ENCODE measurements around the gene MYO5C.

The MYO5C gene

DNA sequence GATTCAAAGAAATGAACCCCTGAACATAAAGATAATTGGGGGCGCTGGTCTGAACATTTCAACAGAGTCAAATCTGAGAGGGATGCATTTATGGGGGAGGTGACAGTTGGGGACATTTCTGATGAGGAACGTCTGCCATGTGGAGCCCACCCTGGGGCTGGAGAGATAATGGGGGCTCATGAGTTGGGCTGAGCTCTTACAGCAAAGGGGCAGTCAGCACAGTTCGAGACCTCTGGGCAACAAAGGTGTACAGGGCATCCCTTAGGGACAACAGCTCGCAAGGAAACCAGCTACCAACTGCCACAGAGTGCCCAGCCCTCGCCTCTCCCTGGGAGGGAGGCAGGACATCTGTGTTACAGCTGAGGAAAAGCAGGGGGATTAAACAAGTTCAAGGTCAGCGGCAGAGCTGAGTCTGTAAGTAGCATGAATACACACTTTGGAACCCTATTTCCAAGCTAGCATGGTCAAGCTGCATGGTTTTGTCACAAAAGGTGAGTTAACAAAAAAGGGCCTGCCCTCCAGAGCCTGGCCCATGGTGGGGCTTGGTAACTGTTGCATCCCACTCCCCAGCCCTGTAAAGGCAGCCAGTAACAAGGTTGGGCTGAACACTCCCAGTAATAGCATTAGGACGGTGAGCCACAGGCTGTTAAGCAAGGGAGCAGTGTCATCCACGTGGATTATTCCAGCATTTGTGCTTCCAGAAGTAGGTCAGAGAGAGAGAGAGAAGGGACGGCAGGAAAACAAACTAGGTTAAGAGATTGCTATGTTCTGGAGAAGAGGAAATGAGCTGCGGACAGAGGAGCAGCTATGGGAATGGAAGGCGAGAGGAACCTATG lies 108.7 kb downstream of the MYO5C start:
- no peak overlapping the region for H3K4me3 ChIP-seq (ENCODE audit: control insufficient read depth, low read depth, low read length)
- no peak for DNase-seq (ENCODE audit: low read depth)
- TF ChIP-seq, protein P1, sequence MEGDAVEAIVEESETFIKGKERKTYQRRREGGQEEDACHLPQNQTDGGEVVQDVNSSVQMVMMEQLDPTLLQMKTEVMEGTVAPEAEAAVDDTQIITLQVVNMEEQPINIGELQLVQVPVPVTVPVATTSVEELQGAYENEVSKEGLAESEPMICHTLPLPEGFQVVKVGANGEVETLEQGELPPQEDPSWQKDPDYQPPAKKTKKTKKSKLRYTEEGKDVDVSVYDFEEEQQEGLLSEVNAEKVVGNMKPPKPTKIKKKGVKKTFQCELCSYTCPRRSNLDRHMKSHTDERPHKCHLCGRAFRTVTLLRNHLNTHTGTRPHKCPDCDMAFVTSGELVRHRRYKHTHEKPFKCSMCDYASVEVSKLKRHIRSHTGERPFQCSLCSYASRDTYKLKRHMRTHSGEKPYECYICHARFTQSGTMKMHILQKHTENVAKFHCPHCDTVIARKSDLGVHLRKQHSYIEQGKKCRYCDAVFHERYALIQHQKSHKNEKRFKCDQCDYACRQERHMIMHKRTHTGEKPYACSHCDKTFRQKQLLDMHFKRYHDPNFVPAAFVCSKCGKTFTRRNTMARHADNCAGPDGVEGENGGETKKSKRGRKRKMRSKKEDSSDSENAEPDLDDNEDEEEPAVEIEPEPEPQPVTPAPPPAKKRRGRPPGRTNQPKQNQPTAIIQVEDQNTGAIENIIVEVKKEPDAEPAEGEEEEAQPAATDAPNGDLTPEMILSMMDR (IDR thresholded peaks at IDR 0.05; ENCODE audit: control insufficient read depth, insufficient read depth, low read depth, low read length, missing control alignments) = no peak

DNA sequence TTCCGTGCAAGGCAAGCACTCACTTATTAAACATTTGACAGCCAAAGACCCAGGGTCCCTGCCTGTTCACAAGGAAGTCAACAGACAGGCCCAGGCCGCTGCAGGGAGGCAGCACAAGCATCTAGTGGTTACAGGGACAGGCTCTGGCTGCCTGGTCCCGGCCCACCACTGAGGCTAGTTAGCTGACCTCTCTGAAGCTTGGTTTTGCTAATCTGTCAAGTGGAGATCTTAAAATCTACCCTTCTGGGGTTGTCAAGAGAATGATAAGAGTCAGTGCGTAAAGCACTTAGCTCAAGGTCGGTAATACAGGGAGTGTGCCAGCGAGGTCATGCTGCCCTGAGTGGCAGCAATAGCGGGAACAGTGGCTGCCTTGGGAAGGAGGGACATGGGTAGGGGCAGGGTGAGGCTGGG lies 110.4 kb downstream of the MYO5C start:
- DNase-seq (ENCODE audit: low read depth) = no peak

DNA sequence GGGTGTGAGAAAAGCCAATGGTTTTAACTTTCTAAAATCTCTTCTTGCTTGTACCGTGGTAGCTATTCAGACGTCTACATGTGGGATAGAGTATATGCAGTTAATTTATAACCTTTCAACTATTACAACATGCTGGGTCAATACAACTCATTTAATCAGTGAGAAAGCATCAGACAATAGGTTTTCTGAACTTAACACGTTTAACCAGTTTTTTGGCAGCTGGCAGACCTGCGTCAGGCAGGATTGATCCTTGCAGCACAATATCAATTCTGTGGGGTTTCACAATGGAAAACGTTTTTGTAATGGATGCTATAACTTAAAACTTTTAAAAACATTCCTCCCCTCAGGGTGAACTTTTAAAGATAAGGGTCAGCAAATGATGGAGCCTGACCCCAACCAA lies 110.9 kb downstream of the MYO5C start:
- TF ChIP-seq, protein P1 (IDR thresholded peaks at IDR 0.05; ENCODE audit: control insufficient read depth, insufficient read depth, low read depth, low read length, missing control alignments) = no peak
- DNase-seq (ENCODE audit: low read depth) = no peak
- H3K4me3 ChIP-seq (ENCODE audit: control insufficient read depth, low read depth, low read length) = no peak overlapping the region

More for the DNA sequence above, 110.4 kb downstream of the MYO5C start:
- no peak overlapping the region for H3K4me3 ChIP-seq (ENCODE audit: control insufficient read depth, low read depth, low read length)
- TF ChIP-seq, protein P1 (IDR thresholded peaks at IDR 0.05; ENCODE audit: control insufficient read depth, insufficient read depth, low read depth, low read length, missing control alignments) = no peak

DNA sequence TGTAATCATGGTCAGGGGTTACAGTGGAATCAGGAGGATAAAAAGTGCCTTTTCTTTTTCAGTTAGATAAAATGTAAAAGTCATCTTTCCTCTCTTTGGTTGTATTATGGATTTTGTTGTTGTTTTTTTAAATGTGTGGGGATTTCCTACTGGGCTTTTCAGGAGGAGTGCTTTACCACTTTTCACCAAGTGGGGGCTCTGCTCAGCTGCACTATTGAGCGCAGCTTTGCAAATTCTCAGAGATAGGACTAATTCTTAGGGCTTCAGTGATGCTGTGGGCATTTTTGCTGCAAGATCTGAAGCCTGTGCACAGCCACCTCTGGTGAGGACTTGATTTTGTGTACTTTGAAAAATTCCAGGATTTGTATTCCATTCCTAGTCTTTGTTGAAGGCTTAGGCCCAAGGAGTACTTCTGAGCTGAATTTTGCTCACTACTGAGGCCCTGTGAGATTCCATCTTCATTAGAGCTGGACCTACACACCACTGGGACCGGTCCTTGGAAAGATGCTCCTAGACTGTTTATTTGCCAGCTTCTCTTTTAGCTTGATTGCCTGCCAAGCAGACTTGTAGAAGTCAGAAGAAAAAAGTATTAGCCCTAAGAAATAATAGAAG lies 111.9 kb downstream of the MYO5C start:
- DNase-seq (ENCODE audit: low read depth) = no peak
- no peak overlapping the region for H3K4me3 ChIP-seq (ENCODE audit: control insufficient read depth, low read depth, low read length)
- TF ChIP-seq, protein P1 (IDR thresholded peaks at IDR 0.05; ENCODE audit: control insufficient read depth, insufficient read depth, low read depth, low read length, missing control alignments) = peak; percentile 76

DNA sequence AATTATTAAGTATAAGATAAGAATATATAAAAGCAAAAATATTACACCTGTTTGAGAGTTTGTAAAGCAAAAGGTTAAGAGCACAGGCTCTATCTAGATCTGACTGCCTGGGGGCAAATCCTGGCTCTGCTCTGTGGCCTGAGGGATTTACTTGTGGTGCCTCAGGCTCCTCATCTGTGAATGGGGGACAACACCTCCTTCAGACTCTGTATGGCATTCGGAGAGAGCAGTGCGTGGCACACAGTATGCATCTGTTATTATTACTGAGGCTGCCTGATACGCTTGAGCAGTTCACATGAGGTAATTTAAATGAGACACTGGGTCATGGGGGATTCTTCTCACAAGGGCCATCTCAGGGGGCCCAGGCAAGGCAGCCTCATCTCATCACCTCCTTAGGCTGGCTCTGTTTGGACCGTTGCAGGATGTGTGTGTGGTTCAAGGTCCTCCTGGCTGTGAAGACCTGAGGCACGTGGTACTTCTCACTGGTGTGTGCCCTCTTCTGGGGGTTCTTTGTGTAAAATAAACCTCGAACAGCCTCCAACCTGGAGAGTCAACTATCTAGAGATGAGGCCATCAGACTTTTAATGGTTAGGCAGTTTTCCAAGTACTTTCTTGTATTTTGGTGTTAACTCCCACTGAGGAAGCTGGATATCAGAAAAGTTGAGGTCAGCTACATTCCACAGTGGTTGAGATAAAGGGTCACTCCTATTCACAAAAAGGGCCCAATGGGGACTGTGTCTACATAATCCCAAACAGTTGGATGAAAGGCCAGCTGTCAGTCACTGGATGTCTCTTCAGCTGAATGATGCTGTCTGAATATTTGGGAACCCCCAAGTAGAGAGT lies 113.4 kb downstream of the MYO5C start:
- TF ChIP-seq, protein P1 (IDR thresholded peaks at IDR 0.05; ENCODE audit: control insufficient read depth, insufficient read depth, low read depth, low read length, missing control alignments) = no peak
- no peak overlapping the region for H3K4me3 ChIP-seq (ENCODE audit: control insufficient read depth, low read depth, low read length)
- no peak for DNase-seq (ENCODE audit: low read depth)

DNA sequence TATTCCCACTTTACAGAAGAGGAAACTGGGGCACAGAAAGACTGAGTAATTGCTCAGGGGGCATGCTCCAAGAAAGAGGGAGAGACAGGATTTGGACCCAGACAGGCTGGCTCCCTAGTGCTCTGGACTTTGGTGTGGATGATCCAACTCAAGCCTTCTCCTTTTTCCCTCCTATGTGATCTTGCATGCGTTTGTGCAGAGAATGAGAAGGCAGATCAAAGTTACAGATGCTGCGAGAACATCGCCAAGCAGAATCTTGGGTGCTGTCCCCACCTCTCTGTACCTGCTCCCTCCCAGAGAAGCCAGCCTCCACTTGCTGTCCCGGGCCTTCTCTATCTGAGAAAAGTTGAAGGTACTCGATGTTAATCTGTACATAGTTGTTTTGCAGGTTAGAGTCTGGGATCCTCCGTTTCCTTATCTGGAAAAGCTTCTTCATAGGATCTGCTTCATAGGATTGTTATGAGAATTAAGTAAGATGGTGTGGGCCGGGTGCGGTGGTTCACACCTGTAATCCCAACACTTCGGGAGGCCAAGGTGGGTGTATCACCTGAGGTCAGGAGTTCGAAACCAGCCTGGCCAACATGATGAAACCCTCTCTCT lies 114.7 kb downstream of the MYO5C start:
- DNase-seq (ENCODE audit: low read depth) = no peak
- TF ChIP-seq, protein P1 (IDR thresholded peaks at IDR 0.05; ENCODE audit: control insufficient read depth, insufficient read depth, low read depth, low read length, missing control alignments) = no peak
- no peak overlapping the region for H3K4me3 ChIP-seq (ENCODE audit: control insufficient read depth, low read depth, low read length)
